Stimulated activated effector memory CD8-positive, alpha-beta T cell treated with anti-CD3 and anti-CD28 coated beads, Interleukin-12 subunit alpha, Interleukin-12 subunit beta, amount 100 ng/mL, for 72 hours (primary cell): Measurements from ENCODE around the gene CIAO2B.
A peak's percentile ranks its signal among the peaks of the same experiment; 100 is the strongest.

Experiments
- ATAC-seq: fragments of 150-1000 bp; cut with Tn5 transposase; 2 replicates; pipeline ENCODE4 v1.10.0; 2021
- DNase-seq, 2 donors: peaks; one replicate each; pipeline ENCODE4 v3.0.0; 2021 to 2022; ENCODE audit warnings: low spot score in 2 of 2
- H3K27ac Mint-ChIP-seq: one replicate; pipeline ENCODE4 v1.8.0; 2022; ENCODE audit warnings: mild to moderate bottlenecking, mixed read lengths
- H3K36me3 Mint-ChIP-seq: one replicate; pipeline ENCODE4 v1.8.0; 2022; ENCODE audit warnings: mild to moderate bottlenecking, mixed read lengths
- H3K4me1 Mint-ChIP-seq: one replicate; pipeline ENCODE4 v1.8.0; 2022; ENCODE audit warnings: mixed read lengths
- H3K4me3 Mint-ChIP-seq: one replicate; pipeline ENCODE4 v1.8.0; 2022; ENCODE audit warnings: mild to moderate bottlenecking, mixed read lengths
- H3K9me3 Mint-ChIP-seq: one replicate; pipeline ENCODE4 v1.8.0; 2022; ENCODE audit warnings: mixed read lengths

Gene CIAO2B

DNA sequence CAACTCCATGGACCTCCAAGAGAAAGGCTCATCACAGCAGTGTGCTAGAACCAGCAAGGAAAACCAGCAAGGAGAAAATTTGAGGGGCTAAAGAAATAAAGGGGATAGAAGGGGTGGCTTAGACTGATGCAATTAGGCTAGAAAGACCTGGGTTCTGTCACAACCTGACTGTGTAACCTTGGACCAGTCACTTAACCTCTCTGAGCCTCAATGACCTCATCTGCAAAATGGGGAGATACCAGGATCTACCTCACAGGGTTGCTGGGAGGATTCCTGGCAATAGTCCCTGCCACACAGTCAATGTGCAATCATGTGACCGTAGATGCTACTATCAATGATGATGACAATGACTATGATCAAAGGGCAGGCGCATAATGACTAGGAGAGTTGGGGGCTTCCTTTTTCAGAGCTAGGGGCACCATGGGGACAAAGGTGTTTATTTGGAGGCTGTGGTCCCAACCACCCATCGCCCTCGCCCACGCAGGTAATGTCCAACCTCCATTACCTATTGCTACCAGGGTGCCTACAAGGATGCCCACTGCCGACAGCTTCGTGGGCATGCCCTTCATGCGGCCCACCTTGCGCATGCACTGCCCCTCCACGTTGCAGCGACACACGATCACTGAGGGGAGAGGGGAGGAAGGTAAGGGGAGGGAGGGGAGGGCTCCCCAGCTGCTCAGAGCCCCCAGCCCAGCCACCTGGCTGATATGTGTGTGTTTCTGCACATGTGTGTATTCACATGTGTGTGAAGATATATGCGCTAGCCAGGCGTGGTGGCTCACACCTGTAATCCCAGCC lies 25.2 kb downstream of the CIAO2B start:
- no peaks in the 10 kb centered on the region for H3K9me3 Mint-ChIP-seq
- no peak overlapping the region for H3K27ac Mint-ChIP-seq
- H3K36me3 Mint-ChIP-seq = no peaks in the 10 kb centered on the region
- H3K4me1 Mint-ChIP-seq = peaks cover 9% of the 10 kb centered on the region
- DNase-seq (no peak), ATAC-seq (no peak)
- no peak overlapping the region for H3K4me3 Mint-ChIP-seq

DNA sequence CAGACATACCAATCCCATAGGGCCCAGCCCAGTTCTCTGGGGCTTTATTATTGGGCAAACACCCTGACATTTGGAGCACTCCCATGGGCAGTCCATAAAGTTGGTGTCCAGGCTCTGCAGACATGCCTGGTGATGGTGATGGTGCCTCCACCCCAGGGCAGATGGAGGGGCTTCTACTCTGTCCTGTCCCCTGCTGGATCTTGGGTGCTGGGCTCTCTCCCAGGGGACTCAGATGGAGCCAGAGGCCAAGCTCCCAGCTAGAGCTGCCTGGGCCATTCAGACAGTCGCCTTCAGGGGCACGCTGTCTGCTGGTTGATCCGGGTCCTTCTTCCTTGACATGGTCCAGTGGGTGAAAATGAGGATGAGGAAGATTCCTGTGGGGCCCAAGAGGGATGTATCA lies 26.1 kb downstream of the CIAO2B start:
- H3K9me3 Mint-ChIP-seq = no peaks in the 10 kb centered on the region
- H3K4me1 Mint-ChIP-seq = peaks cover 9% of the 10 kb centered on the region
- H3K27ac Mint-ChIP-seq = no peak overlapping the region
- H3K4me3 Mint-ChIP-seq = no peak overlapping the region
- H3K36me3 Mint-ChIP-seq = no peaks in the 10 kb centered on the region
- no peak for DNase-seq
- ATAC-seq = no peak

DNA sequence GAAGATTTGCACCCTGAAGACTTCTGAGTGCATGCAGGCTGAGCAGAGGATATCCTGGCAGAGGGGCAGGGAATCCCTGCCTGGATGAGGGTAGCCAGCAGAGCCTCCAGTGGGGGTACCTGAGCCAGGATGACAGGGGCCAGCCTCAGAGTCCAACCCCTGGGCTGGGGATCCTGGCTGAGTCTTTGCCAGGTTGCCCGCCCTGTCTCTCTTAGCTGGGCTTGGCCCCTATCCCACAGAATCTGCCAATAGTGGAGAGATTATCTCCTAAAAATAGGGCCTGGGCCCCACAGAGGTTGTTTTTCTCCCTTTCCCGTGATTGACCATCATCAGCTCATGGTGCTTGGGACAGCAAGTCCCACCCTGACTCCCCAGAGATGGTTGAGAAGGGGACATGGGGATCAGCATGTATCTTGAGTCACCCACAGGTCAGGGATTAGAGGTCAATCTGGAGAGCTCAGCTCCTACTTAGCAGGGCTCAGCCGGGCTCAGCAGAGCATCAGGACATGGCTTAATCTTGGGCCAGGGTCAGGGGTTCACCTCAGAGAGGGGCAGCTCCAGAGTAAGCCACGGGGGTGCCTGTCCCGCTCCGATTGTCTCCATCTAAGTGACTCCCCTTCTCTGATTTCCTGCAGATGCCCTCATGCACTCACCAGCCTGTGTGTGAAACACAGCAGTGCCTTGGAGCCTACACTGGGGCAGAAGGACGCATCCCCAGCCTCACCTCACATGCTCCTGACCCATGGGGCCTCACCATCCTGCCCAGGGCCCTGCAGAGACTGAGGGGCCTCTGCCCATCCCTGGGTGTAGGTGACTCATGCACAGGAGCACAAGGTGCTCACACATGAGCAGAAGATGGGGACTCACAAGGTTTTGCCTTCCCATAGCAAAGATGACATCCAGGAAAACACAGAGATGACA lies 27.0 kb downstream of the CIAO2B start:
- Mint-ChIP-seq H3K9me3 (no peaks in the 10 kb centered on the region), H3K36me3 (no peaks in the 10 kb centered on the region), H3K4me3 (no peak overlapping the region), H3K27ac (no peak overlapping the region), H3K4me1 (peaks cover 9% of the 10 kb centered on the region)
- DNase-seq (no peak), ATAC-seq (no peak)

DNA sequence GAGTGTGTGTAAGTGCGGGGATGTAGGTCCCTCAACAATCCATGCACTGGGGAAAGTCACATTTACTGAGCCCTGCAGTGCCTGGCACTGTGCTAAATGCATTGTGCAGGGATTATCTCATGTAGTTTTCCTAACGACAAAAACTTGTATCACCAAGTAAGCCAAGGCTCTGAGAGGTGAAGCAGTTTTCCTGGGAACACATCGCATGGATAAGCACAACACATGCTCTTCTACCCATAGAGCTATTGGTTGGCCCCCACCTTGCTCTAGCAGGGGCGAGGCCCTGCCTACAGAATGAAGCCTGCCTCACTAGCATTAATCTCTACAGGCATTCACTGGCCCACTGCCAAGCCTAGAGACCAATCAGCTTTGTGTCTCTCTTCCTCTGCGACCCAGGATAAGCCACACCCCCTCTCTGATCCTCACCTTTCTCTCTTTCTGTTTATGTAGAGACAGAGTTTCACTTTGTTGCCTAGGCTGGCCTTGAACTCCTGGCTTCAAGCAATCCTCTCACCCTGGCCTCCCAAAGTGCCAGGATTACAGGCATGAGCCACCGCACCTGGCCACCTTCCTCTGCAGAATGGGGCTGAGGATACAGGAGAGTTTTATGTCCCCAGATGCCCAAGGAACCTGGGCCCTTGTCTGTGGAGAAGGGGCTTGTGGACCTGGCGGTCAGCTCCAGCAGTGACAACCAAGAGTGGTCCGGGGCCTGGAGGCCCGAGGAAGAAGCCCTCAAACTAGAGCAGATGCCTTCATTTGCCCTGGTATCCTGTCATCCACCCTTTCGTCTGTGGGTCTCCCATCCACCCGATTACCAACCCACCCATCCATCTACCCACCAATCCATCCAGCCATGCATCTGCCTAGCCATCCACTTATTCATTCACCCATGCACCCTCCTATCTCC lies 28.3 kb downstream of the CIAO2B start:
- Mint-ChIP-seq H3K4me3 (no peak overlapping the region), H3K36me3 (no peaks in the 10 kb centered on the region), H3K9me3 (no peaks in the 10 kb centered on the region), H3K4me1 (peaks cover 9% of the 10 kb centered on the region), H3K27ac (no peak overlapping the region)
- ATAC-seq (peak; percentile 20), DNase-seq (no peak)

DNA sequence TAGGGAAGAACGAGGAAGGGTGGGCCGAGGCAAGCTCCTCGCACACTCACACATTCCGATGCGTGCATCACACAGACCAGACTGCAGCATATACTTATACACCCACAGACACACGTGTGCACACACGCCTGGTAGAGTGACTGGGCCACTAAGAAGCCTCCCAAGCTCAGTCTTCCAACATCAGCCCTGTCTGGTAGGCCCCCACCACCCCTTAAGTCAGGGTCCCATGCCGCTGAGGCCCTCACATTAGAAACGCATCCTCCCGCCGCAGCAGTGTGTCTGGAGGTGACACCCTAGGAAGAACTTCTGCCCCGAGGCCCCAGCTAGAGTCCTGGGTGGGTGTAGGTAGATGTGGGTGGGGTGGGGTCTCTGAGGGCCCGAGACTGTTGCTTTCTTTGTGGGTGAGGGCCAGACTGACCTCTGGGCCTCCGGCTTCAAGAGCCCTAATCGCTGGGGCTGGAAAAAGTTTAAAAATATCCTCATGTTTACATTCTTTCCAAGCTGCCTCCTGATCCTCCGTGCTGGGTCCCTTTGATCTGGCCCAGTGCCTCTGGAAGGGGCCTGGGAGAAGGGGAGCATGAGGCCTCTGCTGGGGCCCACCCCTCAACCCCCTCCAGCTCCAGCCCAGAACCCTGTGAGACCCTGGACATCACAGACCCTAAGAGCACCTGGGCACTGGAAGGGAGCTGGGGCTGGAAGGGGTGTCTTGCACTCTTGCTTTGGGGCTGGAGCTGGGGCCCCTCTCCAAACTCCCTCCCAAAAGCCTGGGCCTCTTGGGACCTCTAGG lies 29.2 kb downstream of the CIAO2B start:
- no peak for DNase-seq
- Mint-ChIP-seq H3K4me1 (peaks cover 9% of the 10 kb centered on the region), H3K4me3 (no peak overlapping the region), H3K9me3 (no peaks in the 10 kb centered on the region), H3K36me3 (no peaks in the 10 kb centered on the region), H3K27ac (no peak overlapping the region)
- ATAC-seq = no peak

DNA sequence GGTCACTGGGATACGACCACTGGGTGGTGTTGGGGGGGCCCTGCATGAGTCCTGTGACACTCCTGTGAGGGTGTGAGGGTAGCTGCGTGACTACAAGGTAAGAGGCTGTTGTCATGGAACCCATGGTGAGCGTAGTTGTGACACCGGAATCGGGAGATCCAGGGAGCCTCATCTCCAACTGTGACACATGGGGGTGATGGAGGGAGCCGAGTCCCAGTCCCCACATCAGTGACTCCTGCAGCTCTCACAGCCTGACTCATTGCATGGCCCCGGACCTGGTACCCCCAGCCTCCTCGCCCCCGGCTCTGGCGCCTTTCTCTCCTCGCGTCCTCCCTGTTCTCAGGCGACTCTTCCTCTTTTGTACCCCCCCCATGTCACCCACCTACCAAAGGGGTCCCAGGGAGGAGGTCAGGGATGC lies 29.8 kb downstream of the CIAO2B start:
- H3K36me3 Mint-ChIP-seq = no peaks in the 10 kb centered on the region
- H3K4me3 Mint-ChIP-seq = no peak overlapping the region
- peaks cover 9% of the 10 kb centered on the region for H3K4me1 Mint-ChIP-seq
- ATAC-seq (no peak), DNase-seq (no peak)
- no peak overlapping the region for H3K27ac Mint-ChIP-seq
- H3K9me3 Mint-ChIP-seq = no peaks in the 10 kb centered on the region

DNA sequence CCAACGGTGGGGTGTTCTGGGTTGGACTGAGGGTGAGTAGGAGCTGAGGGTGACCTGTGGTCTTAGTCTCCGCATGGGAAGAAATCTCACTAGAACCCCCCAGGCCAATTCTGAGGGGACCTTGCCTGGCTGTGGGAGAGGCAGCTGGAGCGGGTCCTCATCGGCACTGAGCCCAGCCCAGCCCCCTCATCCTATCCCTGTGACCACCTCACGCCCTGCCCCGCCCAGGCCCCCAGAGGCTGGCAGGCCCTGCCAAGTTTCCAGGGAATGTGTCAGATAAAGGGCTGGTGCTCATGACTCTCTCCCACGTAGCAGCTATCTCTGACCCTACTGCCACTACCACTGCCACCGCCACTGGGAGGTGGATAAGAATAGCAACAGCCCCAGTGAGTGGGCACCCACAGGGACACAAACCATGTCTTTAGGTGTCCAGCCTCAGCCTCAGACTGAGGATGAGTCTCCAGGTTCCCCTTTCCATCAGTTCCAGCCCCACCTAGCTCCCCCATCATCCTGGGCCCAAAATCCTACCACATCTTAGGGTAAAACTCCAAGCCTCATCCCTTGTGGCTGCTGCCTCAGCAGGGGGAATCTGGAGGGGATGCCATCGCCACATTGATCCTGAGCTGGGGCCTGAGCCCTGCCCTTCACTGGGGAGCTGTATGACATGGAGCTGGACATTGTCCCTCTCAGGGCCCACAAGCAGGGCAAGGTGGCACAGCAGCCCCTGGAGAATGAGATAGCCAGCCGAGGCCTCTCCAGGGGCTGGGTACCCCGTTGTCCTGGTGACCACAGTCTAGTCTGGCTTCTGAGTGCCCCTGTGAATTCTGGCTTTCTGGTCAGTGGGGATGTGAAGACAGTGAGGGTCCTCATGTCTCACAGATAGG lies 30.4 kb downstream of the CIAO2B start:
- no peaks in the 10 kb centered on the region for H3K36me3 Mint-ChIP-seq
- peak overlapping the region; percentile 12 for H3K27ac Mint-ChIP-seq
- ATAC-seq (no peak), DNase-seq (no peak)
- no peaks in the 10 kb centered on the region for H3K9me3 Mint-ChIP-seq
- peaks cover 9% of the 10 kb centered on the region for H3K4me1 Mint-ChIP-seq
- H3K4me3 Mint-ChIP-seq = no peak overlapping the region

DNA sequence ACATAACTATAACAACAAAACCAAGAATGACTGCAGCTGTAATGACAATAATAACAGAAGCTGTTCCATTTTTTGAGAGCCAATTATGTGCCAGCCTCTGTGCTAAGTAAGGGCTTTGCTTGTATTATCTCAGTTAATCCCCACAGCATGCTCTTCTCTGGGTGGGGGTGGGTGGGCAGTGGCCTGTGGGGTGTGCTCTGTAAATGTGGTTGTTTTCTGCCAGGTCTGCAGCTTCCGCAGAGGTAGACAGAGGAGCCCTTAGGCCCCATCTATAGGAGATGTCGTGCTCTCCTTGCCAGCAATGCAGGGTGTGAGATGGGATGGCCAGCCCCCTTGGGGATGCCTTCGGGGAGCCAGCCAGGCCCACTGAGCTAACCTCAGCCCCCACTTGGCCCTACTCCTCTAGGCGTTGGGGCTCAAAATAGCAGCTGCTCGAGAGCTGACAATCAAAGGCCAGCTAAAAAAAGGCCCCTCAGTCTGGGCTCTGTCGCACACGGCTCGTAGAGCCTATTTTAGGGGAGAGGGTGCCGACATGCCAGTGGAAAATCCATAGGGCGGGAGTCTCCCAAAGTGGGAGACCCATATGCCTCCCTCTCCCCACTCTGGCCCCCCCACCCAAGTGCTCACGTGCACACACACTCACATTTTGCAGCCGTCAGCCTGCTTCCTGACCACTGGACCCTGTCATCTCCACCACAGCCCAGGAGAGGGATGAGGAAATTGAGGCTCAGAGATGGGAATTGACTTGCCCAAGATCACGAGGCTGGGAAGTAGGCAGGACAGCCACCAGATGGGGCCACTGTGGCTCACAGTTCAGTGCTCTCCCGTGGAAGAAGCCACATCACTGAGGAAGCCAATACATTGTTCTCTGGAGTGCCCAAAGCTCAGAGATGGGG lies 31.3 kb downstream of the CIAO2B start:
- Mint-ChIP-seq H3K9me3 (no peaks in the 10 kb centered on the region), H3K4me1 (peaks cover 9% of the 10 kb centered on the region), H3K27ac (no peak overlapping the region), H3K4me3 (no peak overlapping the region), H3K36me3 (no peaks in the 10 kb centered on the region)
- ATAC-seq = no peak
- DNase-seq = no peak

DNA sequence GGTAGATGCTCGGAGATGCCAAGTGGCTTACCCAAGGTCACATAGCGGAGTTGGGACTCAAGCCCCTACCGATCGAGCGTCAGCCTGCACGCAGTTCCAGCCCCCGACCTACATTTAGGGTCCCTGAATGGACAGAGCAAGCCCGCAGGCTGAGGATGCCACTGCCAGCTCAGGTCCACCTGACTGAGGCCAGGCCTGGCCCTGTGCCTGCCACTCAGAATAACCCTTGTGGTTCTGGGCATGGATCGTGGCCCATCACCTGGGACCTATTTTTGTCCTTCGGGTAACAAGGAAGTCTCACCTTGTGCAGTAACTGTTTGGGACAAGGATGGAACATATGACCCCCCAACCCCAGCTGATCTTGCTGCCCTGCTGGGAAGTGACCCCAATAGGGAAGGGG lies 32.6 kb downstream of the CIAO2B start:
- H3K4me3 Mint-ChIP-seq = no peak overlapping the region
- H3K27ac Mint-ChIP-seq = no peak overlapping the region
- peaks cover 9% of the 10 kb centered on the region for H3K4me1 Mint-ChIP-seq
- ATAC-seq (no peak), DNase-seq (no peak)
- no peaks in the 10 kb centered on the region for H3K36me3 Mint-ChIP-seq
- H3K9me3 Mint-ChIP-seq = no peaks in the 10 kb centered on the region

DNA sequence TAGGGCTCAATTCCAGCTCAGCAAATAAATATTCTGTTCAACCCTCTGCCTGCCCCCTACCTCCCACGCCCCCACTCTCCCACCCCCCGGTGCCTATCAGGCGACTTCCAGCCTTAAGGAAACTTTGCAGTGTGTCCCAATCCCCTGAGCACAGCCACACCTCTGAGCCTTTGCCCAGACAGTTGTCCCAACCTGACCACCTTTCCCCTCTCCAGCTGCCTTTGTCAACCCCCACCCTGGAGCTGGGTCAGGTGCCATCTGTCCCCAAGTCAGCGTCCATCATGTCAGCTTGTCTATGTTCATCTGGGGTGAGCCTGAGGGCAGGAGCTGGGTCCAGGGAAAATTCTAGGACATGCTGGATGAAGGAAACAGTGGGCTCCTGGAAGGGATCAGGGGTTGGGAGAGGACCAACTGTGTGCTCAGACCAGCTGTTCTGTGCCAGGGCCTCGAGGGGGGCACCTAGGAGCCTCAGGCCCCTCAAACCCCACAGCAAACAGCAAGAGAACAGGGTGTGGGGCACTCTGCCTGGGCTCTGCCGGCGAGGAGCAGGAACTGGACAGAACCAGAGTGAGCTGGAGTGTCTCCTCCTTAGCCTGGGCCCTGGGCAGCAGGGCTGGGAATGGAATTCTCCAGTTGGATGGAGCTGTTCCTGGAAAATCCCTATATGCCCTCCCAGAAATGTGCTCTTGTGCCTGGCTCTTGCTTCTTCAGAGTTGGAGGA lies 33.3 kb downstream of the CIAO2B start:
- H3K4me1 Mint-ChIP-seq = peaks cover 6% of the 10 kb centered on the region
- H3K9me3 Mint-ChIP-seq = no peaks in the 10 kb centered on the region
- H3K36me3 Mint-ChIP-seq = peaks cover 1% of the 10 kb centered on the region
- peak overlapping the region; percentile 78 for H3K27ac Mint-ChIP-seq
- no peak overlapping the region for H3K4me3 Mint-ChIP-seq
- DNase-seq (no peak), ATAC-seq (no peak)

DNA sequence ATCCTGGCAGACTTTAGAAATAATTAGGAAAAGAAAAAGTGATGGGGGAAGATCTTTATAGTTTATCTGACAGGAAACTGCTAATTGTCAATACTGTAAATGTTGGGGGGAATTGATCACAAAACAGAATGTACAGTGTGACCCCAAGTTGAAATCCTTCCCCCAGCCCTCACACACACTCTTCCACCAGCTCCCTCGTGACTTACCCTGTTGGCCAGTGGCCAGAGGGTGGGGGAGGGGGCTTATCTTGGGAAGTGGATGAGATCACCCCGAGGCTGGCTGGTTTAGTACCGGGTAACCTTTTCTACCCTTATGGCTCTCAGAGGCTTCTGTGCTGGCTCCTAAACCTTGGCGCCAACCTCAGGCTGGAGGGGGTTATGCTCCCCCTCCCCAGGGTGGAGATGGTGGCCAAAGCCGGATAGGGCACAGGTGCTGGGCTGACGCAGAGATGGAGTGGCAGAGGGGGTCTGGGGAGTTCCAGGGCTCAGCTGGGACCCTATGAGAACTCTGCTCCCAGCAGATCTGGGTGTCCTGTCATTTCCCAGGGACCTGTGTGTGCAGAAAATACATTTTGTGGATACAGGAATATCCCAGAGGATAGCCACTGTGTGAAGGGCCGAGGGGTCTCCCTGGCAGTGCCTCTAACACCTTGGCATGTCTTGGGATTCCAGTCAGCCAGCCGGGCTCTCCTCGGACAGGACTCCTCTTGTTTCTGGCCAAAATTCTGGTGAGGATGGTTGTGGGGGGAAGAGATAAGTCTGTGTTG lies 34.1 kb downstream of the CIAO2B start:
- no peak overlapping the region for H3K4me3 Mint-ChIP-seq
- no peaks in the 10 kb centered on the region for H3K9me3 Mint-ChIP-seq
- peaks cover 7% of the 10 kb centered on the region for H3K36me3 Mint-ChIP-seq
- peak overlapping the region; percentile 78 for H3K27ac Mint-ChIP-seq
- H3K4me1 Mint-ChIP-seq = peaks cover 12% of the 10 kb centered on the region
- ATAC-seq (no peak), DNase-seq (no peak)
